Measurements from ENCODE around the gene SRSF11. TPM values are rescaled to one million over a fixed set of nuclear protein-coding genes. Genes with fewer than 3 reads are reported as not detected.
"Not testable (repeated sequence)": the region's sequence is repeated elsewhere in the genome, so short reads cannot be mapped to it uniquely, and the experiment has no call there.

The SRSF11 gene
- polyA plus RNA-seq, 3 donors: 60.0 to 189 (median 66.5) TPM

DNA sequence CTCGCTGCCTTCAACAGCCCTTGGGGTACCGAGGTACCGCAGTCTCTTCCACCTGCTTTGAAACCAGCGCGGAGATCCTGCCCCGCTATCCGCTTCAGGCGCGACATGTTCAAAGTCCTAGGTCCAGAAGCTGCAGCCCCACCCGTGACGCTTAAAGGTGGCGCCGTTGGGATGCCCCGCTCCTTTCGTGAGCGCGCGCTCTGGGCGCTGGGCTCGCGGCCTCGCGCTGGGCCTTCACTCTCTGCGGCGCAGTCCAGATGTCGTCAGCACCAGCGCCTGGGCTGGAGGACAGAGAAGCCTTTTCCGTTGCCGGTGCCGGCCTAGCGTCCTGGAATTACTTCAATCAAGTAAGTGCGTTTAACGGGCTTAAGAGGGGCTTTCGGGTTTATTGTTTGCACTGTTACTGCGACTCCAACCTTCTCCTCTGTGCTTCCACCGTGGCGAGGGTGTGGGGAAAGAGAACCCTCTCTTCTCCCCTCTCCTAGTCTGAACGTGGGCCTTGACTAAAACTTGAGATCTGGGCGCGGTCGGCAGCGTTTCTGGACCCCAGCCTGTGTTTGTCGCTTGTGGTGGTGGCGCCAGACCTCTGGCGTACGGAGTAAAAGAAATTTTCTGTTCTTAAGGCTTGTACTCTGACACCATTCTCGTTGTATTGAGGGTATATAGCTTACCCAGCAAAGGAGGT, 15.6 kb upstream of the SRSF11 start, which contains the start of gene LRRC40:
Gene LRRC40 (minus strand): TSS at position 146 of the 685 bp plus-strand sequence. CDS start 39 bp downstream, at position 107.
- peak within 1 kb of the TSS; percentile 96 to 99 for H3K4me3 Mint-ChIP-seq
- Histone ChIP-seq H3K36me3 (replicated peaks in 1 of 2; ENCODE audit: control insufficient read depth in 1 of 2, insufficient read depth in 2 of 2, low read length in 2 of 2) (peaks cover 0 to 21% of the 10 kb centered on the region in 2 donors), H3K79me2 (ENCODE audit: insufficient read depth, low read length) (peaks cover 99% of the 10 kb centered on the region), H3K27me3 (ENCODE audit: control insufficient read depth in 2 of 2, insufficient read depth in 2 of 2, low read length in 2 of 2) (no peaks in the 10 kb centered on the region), H3K4me1 (ENCODE audit: control insufficient read depth in 1 of 2, insufficient read depth in 2 of 2, low read length in 2 of 2) (peaks cover 15 to 34% of the 10 kb centered on the region in 2 donors), H3K9me3 (replicated peaks in 1 of 2; ENCODE audit: control insufficient read depth in 1 of 2, insufficient read depth in 1 of 2, low read length in 2 of 2) (no peaks in the 10 kb centered on the region), H3K4me2 (replicated peaks; ENCODE audit: extremely low read depth, low read length, poor library complexity, severe bottlenecking) (peak within 1 kb of the TSS; percentile 92), H2AFZ (ENCODE audit: insufficient read depth, low read depth, low read length, poor library complexity, severe bottlenecking) (peak within 1 kb of the TSS; percentile 91), H3K27ac (ENCODE audit: low read depth in 1 of 2, low read length in 2 of 2) (peak within 1 kb of the TSS; percentile 85 to 95), H4K20me1 (ENCODE audit: insufficient read depth, low read length) (peaks cover 5% of the 10 kb centered on the region), H3K9ac (ENCODE audit: insufficient read depth, low read length, poor library complexity, severe bottlenecking) (peak within 1 kb of the TSS; percentile 91), H3K4me3 (replicated peaks in 1 of 3; ENCODE audit: low read depth in 2 of 3, low read length in 3 of 3) (peak within 1 kb of the TSS; percentile 87 to 100 (median 92))
- peaks cover 15 to 26% of the 10 kb centered on the region in 2 donors for H3K36me3 Mint-ChIP-seq
- intact Hi-C loops (cut with micrococcal nuclease): loop anchor here (5.0 to 10.0 kb wide), 3 partner anchors 149 to 879 kb away; partner anchors contain the start of genes ZRANB2 (in 2 of the 2) and ANKRD13C (in 1 of the 2)
- peaks cover 0 to 3% (median 0%) of the 10 kb centered on the region in 3 donors for H3K27me3 Mint-ChIP-seq (ENCODE audit: low read depth in 3 of 3)
- H3K27ac Mint-ChIP-seq: peak within 1 kb of the TSS; percentile 99 to 100 (median 99)
- peak; percentile 89 to 95 (median 94) for DNase-seq
- H3K9me3 Mint-ChIP-seq: no peaks in the 10 kb centered on the region
- 0% methylated on average over 29 of the region's 47 CpGs for WGBS (ENCODE audit: insufficient coverage)
- peaks cover 45% of the 10 kb centered on the region for H3K4me1 Mint-ChIP-seq
- TF ChIP-seq, protein P1, sequence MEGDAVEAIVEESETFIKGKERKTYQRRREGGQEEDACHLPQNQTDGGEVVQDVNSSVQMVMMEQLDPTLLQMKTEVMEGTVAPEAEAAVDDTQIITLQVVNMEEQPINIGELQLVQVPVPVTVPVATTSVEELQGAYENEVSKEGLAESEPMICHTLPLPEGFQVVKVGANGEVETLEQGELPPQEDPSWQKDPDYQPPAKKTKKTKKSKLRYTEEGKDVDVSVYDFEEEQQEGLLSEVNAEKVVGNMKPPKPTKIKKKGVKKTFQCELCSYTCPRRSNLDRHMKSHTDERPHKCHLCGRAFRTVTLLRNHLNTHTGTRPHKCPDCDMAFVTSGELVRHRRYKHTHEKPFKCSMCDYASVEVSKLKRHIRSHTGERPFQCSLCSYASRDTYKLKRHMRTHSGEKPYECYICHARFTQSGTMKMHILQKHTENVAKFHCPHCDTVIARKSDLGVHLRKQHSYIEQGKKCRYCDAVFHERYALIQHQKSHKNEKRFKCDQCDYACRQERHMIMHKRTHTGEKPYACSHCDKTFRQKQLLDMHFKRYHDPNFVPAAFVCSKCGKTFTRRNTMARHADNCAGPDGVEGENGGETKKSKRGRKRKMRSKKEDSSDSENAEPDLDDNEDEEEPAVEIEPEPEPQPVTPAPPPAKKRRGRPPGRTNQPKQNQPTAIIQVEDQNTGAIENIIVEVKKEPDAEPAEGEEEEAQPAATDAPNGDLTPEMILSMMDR (IDR thresholded peaks at IDR 0.05): no peak

DNA sequence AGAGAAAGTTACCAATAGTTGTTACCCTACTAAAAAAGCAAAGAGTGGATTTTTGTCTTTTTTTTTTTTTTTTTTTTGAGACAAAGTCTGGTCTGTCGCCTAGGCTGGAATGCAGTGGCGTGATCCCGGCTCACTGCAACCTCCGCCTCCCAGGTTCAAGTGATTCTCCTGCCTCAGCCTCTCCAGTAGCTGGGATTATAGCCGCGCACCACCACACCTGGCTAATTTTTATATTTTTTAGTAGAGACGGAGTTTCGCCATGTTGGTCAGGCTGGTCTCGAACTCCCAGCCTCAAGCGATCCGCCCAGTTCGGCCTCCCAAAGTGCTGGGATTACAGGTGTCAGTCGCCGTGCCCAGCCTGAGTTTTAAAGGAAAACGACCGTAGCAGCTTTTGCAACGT, 14.3 kb upstream of the SRSF11 start:
- not testable (repeated sequence) for H3K9ac ChIP-seq (ENCODE audit: insufficient read depth, low read length, poor library complexity, severe bottlenecking); H3K9me3 Mint-ChIP-seq
- H3K4me1 Mint-ChIP-seq: peaks cover 44% of the 10 kb centered on the region

More for the DNA sequence above, 14.3 kb upstream of the SRSF11 start:
- WGBS (ENCODE audit: insufficient coverage): 94% methylated on average over 11 of the region's 17 CpGs
- intact Hi-C loops (cut with micrococcal nuclease): loop anchor here (5.0 to 10.0 kb wide), 3 partner anchors 148 to 878 kb away; partner anchors contain the start of genes ZRANB2 (in 2 of the 2) and ANKRD13C (in 1 of the 2)
- H3K4me1 ChIP-seq (ENCODE audit: control insufficient read depth in 1 of 2, insufficient read depth in 2 of 2, low read length in 2 of 2): peaks cover 15 to 34% of the 10 kb centered on the region in 2 donors
- not testable (repeated sequence) for H3K9me3 ChIP-seq (replicated peaks in 1 of 2; ENCODE audit: control insufficient read depth in 1 of 2, insufficient read depth in 1 of 2, low read length in 2 of 2); H3K27me3 Mint-ChIP-seq (ENCODE audit: low read depth in 3 of 3); H3K27me3 ChIP-seq (ENCODE audit: control insufficient read depth in 2 of 2, insufficient read depth in 2 of 2, low read length in 2 of 2); DNase-seq; H2AFZ ChIP-seq (ENCODE audit: insufficient read depth, low read depth, low read length, poor library complexity, severe bottlenecking)
- peaks cover 100% of the 10 kb centered on the region for H3K79me2 ChIP-seq (ENCODE audit: insufficient read depth, low read length)
- peak overlapping the region in 2 of 7 donors; percentile 99 for H3K27ac Mint-ChIP-seq
- H3K4me3 ChIP-seq (replicated peaks in 1 of 3; ENCODE audit: low read depth in 2 of 3, low read length in 3 of 3): peak overlapping the region in 1 of 3 experiments; percentile 92
- peaks cover 16% of the 10 kb centered on the region for H4K20me1 ChIP-seq (ENCODE audit: insufficient read depth, low read length)
- H3K4me3 Mint-ChIP-seq: peak overlapping the region in 1 of 2 donors; percentile 99
- peaks cover 0 to 21% of the 10 kb centered on the region in 2 donors for H3K36me3 ChIP-seq (replicated peaks in 1 of 2; ENCODE audit: control insufficient read depth in 1 of 2, insufficient read depth in 2 of 2, low read length in 2 of 2)
- peak overlapping the region; percentile 92 for H3K4me2 ChIP-seq (replicated peaks; ENCODE audit: extremely low read depth, low read length, poor library complexity, severe bottlenecking)
- peaks cover 15 to 26% of the 10 kb centered on the region in 2 donors for H3K36me3 Mint-ChIP-seq
- peak overlapping the region in 1 of 2 donors; percentile 95 for H3K27ac ChIP-seq (ENCODE audit: low read depth in 1 of 2, low read length in 2 of 2)

Measured in CD14-positive monocyte (primary cell).